H1 (cell line): Measurements from ENCODE around the gene STX8. TPM values are rescaled to one million over a fixed set of nuclear protein-coding genes. Genes with fewer than 3 reads are reported as not detected.

ENCODE experiments used
- CHD2 ChIP-seq: IDR thresholded peaks from 2 replicates; pipeline ENCODE4 v1.6.1; 2012; ENCODE audit warnings: low read length, improper control_type of control experiment
- CHD7 ChIP-seq: fragments of 300-600 bp; sonication (generic); IDR thresholded peaks from 2 replicates; pipeline ENCODE4 v1.7.1; 2012; ENCODE audit warnings: low read length, moderate library complexity, mild to moderate bottlenecking, inconsistent platforms; ENCODE audit not compliant: insufficient replicate concordance
- KDM1A ChIP-seq: fragments of 200-600, 300-600 bp; sonication (generic); IDR thresholded peaks from 2 replicates; pipeline ENCODE4 v1.7.1; 2016; ENCODE audit warnings: mild to moderate bottlenecking, low read length, borderline replicate concordance
- RFX5 ChIP-seq: IDR thresholded peaks from 2 replicates; pipeline ENCODE4 v1.6.1; 2011; ENCODE audit warnings: low read depth, low read length, improper control_type of control experiment, borderline replicate concordance
- SIX5 ChIP-seq: IDR thresholded peaks from 2 replicates; pipeline ENCODE4 v1.6.1; 2011; ENCODE audit warnings: mild to moderate bottlenecking, low read depth, low read length
- TBP ChIP-seq: IDR thresholded peaks from 2 replicates; pipeline ENCODE4 v1.6.1; 2011; ENCODE audit warnings: low read depth, low read length, improper control_type of control experiment
- polyA plus RNA-seq, 7 experiments: library from polyadenylated mRNA; depleted of rRNA in 3 of 7; stranded (reverse) in 5 of 7; unstranded in 2 of 7; fragments of >200 nt in 5 of 7; fragments of 200-250 nt in 2 of 7; gene quantifications; 1 replicate in 5 of 7; 2 replicates in 1 of 7; 4 replicates in 1 of 7; pipeline versions ENCODE4 v1.2.1 to v1.2.3, GENCODE V29; 2011 to 2013; ENCODE audit warnings: missing spikeins in 2 of 7, mixed read lengths in 2 of 7
- total RNA-seq: library from RNA; stranded (reverse); fragmentation: NEBNext Ultra II Directional; extraction: Animal tissue kit (Norgen Biotek cat#: 25700); gene quantifications from 2 replicates; pipeline ENCODE4 v1.2.1, GENCODE V29; 2021

Gene STX8
- total and polyA plus RNA-seq, 2 of the 8 experiments (the other 6 are each of a cell fraction or from before 2014, with no cell fraction given), result 22.8 to 42.5 TPM

- TF ChIP-seq CHD7 (no peak), SIX5 (no peak), TBP (no peak), CHD2 (no peak), KDM1A (no peak), RFX5 (no peak)
Measured at GRCh38 chr17:9517396-9517795, 58.2 kb downstream of the STX8 start (continued).
